ENCODE measurements around the gene MYO18B. TPM values are rescaled to one million over a fixed set of nuclear protein-coding genes. Genes with fewer than 3 reads are reported as not detected.

Gene MYO18B
- total and polyA plus RNA-seq, 2 donors (not counting 3 experiments of a cell fraction or from before 2014, with no cell fraction given), result 0.01 TPM; not detected in 1

DNA sequence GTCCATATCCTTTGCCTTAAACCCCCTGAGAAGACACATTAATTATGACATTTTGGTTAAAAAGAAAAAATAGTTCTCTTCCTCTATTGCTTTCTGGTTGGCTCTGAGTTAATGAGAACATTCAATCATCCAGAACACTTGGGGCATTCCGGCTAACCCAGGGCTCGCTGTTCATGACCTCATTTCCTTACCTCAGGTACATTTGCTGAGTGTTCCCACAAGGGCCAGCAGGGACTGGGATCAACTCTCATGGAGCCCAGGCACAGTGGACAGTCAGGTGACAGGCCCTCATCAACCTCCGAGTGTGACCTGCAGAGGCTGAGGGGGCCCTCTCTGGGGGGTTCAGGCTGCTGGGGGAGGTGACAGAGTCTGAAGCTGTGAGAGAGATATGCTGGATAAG lies 98.9 kb downstream of the MYO18B start:
- DNase-seq (ENCODE audit: low read depth, low spot score), result no peak
- no peak for FAIRE-seq
- ChIA-PET POLR2A (no interaction called here), CTCF (no interaction called here)
- H3K36me3 ChIP-seq (ENCODE audit: control insufficient read depth in 2 of 2, extremely low read depth in 1 of 2, insufficient read depth in 2 of 2, low read length in 2 of 2), result no peaks in the 10 kb centered on the region
- H4K20me1 ChIP-seq (replicated peaks; ENCODE audit: control insufficient read depth, extremely low read depth, insufficient read depth, low read length), result no peaks in the 10 kb centered on the region
- no peaks in the 10 kb centered on the region for H3K27me3 ChIP-seq (ENCODE audit: control insufficient read depth in 2 of 2, insufficient read depth in 2 of 2, low read length in 2 of 2)
- no peaks in the 10 kb centered on the region for H3K79me2 ChIP-seq (ENCODE audit: control insufficient read depth, insufficient read depth, low read length)
- H3K9me3 ChIP-seq (replicated peaks; ENCODE audit: control insufficient read depth, insufficient read depth, low read length), result no peaks in the 10 kb centered on the region
- H3K4me2 ChIP-seq (ENCODE audit: insufficient read depth, low read length), result no peak overlapping the region
- no peak overlapping the region for H3K27ac ChIP-seq (ENCODE audit: insufficient read depth, low read depth, low read length)
- no peak for TF ChIP-seq POLR2AphosphoS5 (IDR thresholded peaks at IDR 0.05; ENCODE audit: insufficient read depth, low read depth, low read length)
- no peak for TF ChIP-seq EZH2 (IDR thresholded peaks at IDR 0.05; ENCODE audit: borderline replicate concordance, low read depth, low read length, severe bottlenecking)
- TF ChIP-seq POLR2A (IDR thresholded peaks at IDR 0.05; ENCODE audit: low read depth, low read length), result no peak
- TF ChIP-seq, protein P1, sequence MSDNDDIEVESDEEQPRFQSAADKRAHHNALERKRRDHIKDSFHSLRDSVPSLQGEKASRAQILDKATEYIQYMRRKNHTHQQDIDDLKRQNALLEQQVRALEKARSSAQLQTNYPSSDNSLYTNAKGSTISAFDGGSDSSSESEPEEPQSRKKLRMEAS (IDR thresholded peaks at IDR 0.05; ENCODE audit: insufficient read depth, insufficient read length), result no peak
- no peak for TF ChIP-seq MYC (IDR thresholded peaks at IDR 0.05; ENCODE audit: low read depth, low read length)
- TF ChIP-seq JUN (IDR thresholded peaks at IDR 0.05; ENCODE audit: borderline replicate concordance, insufficient read depth, insufficient read length, low read depth), result no peak
- TF ChIP-seq, protein P2, sequence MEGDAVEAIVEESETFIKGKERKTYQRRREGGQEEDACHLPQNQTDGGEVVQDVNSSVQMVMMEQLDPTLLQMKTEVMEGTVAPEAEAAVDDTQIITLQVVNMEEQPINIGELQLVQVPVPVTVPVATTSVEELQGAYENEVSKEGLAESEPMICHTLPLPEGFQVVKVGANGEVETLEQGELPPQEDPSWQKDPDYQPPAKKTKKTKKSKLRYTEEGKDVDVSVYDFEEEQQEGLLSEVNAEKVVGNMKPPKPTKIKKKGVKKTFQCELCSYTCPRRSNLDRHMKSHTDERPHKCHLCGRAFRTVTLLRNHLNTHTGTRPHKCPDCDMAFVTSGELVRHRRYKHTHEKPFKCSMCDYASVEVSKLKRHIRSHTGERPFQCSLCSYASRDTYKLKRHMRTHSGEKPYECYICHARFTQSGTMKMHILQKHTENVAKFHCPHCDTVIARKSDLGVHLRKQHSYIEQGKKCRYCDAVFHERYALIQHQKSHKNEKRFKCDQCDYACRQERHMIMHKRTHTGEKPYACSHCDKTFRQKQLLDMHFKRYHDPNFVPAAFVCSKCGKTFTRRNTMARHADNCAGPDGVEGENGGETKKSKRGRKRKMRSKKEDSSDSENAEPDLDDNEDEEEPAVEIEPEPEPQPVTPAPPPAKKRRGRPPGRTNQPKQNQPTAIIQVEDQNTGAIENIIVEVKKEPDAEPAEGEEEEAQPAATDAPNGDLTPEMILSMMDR (IDR thresholded peaks at IDR 0.05; ENCODE audit: extremely low read depth in 1 of 2, insufficient read depth in 1 of 2, low read depth in 1 of 2, low read length in 2 of 2), result no peak
- intact Hi-C loops (cut with micrococcal nuclease) (no loop called here), dilution Hi-C loops (cut with MboI; ENCODE audit: extremely low pct_ligation_motif_present, low sequenced_read_pairs) (no loop called here)
- no peak overlapping the region for H3K9ac ChIP-seq (replicated peaks; ENCODE audit: extremely low read depth, insufficient read depth, low read length)
- BruUV-seq (replicated peaks), result no TSS peak
- no peaks in the 10 kb centered on the region for H3K4me1 ChIP-seq (ENCODE audit: control insufficient read depth, extremely low read depth, insufficient read depth, low read length)
- no peaks in the 10 kb centered on the region for H3K9me1 ChIP-seq (replicated peaks; ENCODE audit: control insufficient read depth, extremely low read depth, insufficient read depth, low read length)
- H3K4me3 ChIP-seq (replicated peaks in 1 of 3; ENCODE audit: insufficient read depth in 1 of 3, low read depth in 1 of 3, low read length in 3 of 3), result no peak overlapping the region
- no peak overlapping the region for H2AFZ ChIP-seq (ENCODE audit: low read depth, low read length)

Measured in endothelial cell of umbilical vein (primary cell).